Measurements from ENCODE around the gene MGAT5B. TPM values are rescaled to one million over a fixed set of nuclear protein-coding genes. Genes with fewer than 3 reads are reported as not detected.

MGAT5B gene
- total RNA-seq, 1 experiment from 2014 or later: 14.3 TPM

DNA sequence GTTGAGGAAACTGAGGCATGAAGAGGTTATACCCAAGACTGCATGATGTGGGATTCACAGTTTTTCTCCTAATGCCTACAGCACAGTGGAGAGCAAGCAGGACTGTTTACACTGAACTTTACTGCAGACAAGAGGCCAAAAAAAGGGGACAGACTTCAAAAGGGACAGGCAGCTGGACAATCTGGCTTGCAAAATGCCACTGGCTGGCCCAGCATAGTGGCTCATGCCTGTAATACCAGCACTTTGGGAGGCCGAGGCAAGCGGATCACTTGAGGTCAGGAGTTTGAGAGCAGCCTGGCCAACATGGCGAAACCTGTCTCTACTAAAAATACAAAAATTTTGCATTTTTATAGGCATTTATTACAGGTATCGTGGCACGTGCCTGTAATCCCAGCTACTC lies 2.0 kb upstream of the MGAT5B start:
- no TSS peak for BruUV-seq (replicated peaks)
- no peaks in the 10 kb centered on the region for H3K9me2 ChIP-seq (ENCODE audit: insufficient read depth)
- no peak overlapping the region for H3K4me3 ChIP-seq
- peaks cover 16% of the 10 kb centered on the region; the same call in 1 of the 2 replicates for H3F3A ChIP-seq (ENCODE audit: insufficient read depth, low read depth)
- no peak for DNase-seq
- no peak for TF ChIP-seq EZH2 (IDR thresholded peaks at IDR 0.05; ENCODE audit: low read depth)
- TF ChIP-seq, protein P1, sequence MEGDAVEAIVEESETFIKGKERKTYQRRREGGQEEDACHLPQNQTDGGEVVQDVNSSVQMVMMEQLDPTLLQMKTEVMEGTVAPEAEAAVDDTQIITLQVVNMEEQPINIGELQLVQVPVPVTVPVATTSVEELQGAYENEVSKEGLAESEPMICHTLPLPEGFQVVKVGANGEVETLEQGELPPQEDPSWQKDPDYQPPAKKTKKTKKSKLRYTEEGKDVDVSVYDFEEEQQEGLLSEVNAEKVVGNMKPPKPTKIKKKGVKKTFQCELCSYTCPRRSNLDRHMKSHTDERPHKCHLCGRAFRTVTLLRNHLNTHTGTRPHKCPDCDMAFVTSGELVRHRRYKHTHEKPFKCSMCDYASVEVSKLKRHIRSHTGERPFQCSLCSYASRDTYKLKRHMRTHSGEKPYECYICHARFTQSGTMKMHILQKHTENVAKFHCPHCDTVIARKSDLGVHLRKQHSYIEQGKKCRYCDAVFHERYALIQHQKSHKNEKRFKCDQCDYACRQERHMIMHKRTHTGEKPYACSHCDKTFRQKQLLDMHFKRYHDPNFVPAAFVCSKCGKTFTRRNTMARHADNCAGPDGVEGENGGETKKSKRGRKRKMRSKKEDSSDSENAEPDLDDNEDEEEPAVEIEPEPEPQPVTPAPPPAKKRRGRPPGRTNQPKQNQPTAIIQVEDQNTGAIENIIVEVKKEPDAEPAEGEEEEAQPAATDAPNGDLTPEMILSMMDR (conservative IDR thresholded peaks at IDR 0.05): no peak
- intact Hi-C loops (cut with micrococcal nuclease; ENCODE audit: unreplicated experiment): loop anchor here (2.0 to 5.0 kb wide), 2 partner anchors 49 to 381 kb away; no protein-coding TSS in a partner anchor
- H3K79me2 ChIP-seq (ENCODE audit: low read depth): no peaks in the 10 kb centered on the region
- no peak overlapping the region for H3K27ac ChIP-seq
- H2AFZ ChIP-seq: no peak overlapping the region
- peaks cover 24% of the 10 kb centered on the region for H3K4me1 ChIP-seq (replicated peaks; ENCODE audit: insufficient read depth)
- no peaks in the 10 kb centered on the region for H3K9me3 ChIP-seq (ENCODE audit: insufficient read depth, low read depth)
- no peaks in the 10 kb centered on the region for H3K36me3 ChIP-seq (ENCODE audit: low read depth)
- POLR2A ChIA-PET (ENCODE audit: unreplicated experiment): no interaction called here
- CTCF ChIA-PET: interaction anchor here (0.7 kb wide), 2 partner anchors 27 to 251 kb away, joined by 3 to 11 read pairs; no protein-coding TSS in a partner anchor
- no peak overlapping the region for H3K4me2 ChIP-seq
- H3K27me3 ChIP-seq (ENCODE audit: insufficient read depth, low read depth): no peaks in the 10 kb centered on the region
- no peaks in the 10 kb centered on the region for H4K20me1 ChIP-seq (ENCODE audit: insufficient read depth)

DNA sequence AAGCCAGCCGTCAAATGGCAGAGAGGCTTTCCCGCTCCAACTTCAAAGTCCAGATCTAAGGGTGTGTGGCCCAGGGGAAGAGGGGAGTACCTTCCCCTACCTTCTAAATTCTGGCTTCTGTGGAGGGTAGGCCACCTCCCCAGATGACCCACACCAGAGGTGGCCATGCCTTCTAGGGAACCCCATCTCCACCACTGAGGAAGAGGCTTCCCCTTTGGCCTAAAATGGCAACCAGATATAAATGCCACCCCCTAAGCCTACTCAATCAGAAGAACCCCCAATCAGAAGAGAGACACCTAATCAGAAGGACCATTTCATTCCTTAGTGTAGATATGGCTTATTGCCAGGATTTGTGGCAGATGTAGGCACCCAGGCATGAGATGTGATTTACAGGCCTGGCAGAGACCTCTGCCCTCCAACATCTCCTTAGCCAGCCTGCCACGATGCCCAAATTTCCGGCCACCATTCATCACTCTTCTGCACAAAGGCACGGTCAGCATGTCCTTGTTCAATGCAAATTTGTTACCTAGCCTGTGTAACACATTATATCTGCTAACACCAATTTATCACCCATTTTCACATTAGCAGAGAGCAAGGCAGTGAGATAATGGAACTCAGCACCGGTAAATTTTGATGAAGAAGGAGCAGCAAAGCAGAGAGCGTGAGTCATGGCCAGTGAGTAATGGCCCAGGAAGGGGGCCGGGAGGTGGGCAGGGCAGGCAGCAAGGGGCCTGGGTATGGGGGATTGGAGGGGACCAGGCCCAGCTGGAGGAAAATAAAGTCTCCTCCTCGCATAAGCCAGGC lies 1.2 kb upstream of the MGAT5B start:
- H3K4me1 ChIP-seq (replicated peaks; ENCODE audit: insufficient read depth): peaks cover 32% of the 10 kb centered on the region
- no peaks in the 10 kb centered on the region for H3K36me3 ChIP-seq (ENCODE audit: low read depth)
- H3K4me2 ChIP-seq: peak overlapping the region; percentile 59
- no peak overlapping the region for H3K27ac ChIP-seq
- no peak overlapping the region for H3K4me3 ChIP-seq
- intact Hi-C loops (cut with micrococcal nuclease; ENCODE audit: unreplicated experiment): loop anchor here (2.0 to 5.0 kb wide), 2 partner anchors 50 to 380 kb away; no protein-coding TSS in a partner anchor
- H2AFZ ChIP-seq: no peak overlapping the region
- no TSS peak for BruUV-seq (replicated peaks)
- no peaks in the 10 kb centered on the region for H4K20me1 ChIP-seq (ENCODE audit: insufficient read depth)
- H3K9me2 ChIP-seq (ENCODE audit: insufficient read depth): no peaks in the 10 kb centered on the region
- ChIA-PET CTCF (interaction anchor here (0.7 to 1.7 kb wide), 3 partner anchors 26 to 189 kb away, joined by 4 to 13 read pairs (median 11); no protein-coding TSS in a partner anchor), POLR2A (ENCODE audit: unreplicated experiment) (no interaction called here)
- no peaks in the 10 kb centered on the region for H3K27me3 ChIP-seq (ENCODE audit: insufficient read depth, low read depth)
- H3K9me3 ChIP-seq (ENCODE audit: insufficient read depth, low read depth): no peaks in the 10 kb centered on the region
- TF ChIP-seq, protein P1 (conservative IDR thresholded peaks at IDR 0.05): no peak
- no peak for TF ChIP-seq EZH2 (IDR thresholded peaks at IDR 0.05; ENCODE audit: low read depth)
- H3F3A ChIP-seq (ENCODE audit: insufficient read depth, low read depth): peaks cover 22% of the 10 kb centered on the region; the same call in 1 of the 2 replicates
- peak in 1 of 2 experiments; percentile 49 for DNase-seq
- no peaks in the 10 kb centered on the region for H3K79me2 ChIP-seq (ENCODE audit: low read depth)

DNA sequence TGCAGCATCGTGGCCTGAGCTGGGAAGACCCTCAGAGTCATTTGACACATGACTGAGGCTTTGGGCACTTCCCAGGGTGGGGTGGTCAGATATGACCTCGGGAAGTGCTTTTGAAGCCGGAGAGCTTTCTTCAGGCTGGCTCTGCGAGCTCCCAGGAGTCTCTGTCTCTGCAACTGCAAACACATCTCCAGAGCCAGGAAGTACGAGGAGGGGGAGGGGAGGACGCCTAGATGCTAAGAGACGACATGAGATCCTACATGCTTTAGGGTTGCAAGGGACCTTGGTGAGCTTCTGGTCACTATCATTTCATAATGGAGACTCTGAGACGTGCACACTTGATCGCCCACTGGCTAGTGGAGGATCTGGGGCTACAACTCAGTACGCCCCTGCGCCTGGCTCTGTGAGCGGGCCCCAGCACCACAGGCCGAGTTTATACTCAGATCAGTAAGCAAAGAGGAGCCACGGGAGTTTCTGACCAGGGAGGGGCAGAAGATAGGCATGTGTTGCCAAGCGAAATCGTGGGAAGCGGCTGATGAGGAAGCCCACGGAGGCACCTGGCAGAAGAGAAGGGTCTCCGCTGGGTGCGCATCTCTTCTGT lies 527 bp upstream of the MGAT5B start:
- Histone ChIP-seq H3K4me3 (no peak overlapping the region; the same call in 1 of the 2 replicates), H3K79me2 (ENCODE audit: low read depth) (no peaks in the 10 kb centered on the region), H3K9me2 (ENCODE audit: insufficient read depth) (no peaks in the 10 kb centered on the region), H3K4me1 (replicated peaks; ENCODE audit: insufficient read depth) (peaks cover 37% of the 10 kb centered on the region), H3K36me3 (ENCODE audit: low read depth) (no peaks in the 10 kb centered on the region), H3F3A (ENCODE audit: insufficient read depth, low read depth) (peaks cover 28% of the 10 kb centered on the region; the same call in 1 of the 2 replicates), H2AFZ (no peak overlapping the region), H3K9me3 (ENCODE audit: insufficient read depth, low read depth) (no peaks in the 10 kb centered on the region), H3K27me3 (ENCODE audit: insufficient read depth, low read depth) (no peaks in the 10 kb centered on the region), H3K4me2 (peak overlapping the region; percentile 59), H4K20me1 (ENCODE audit: insufficient read depth) (no peaks in the 10 kb centered on the region), H3K27ac (no peak overlapping the region)
- POLR2A ChIA-PET (ENCODE audit: unreplicated experiment): no interaction called here
- TF ChIP-seq EZH2 (IDR thresholded peaks at IDR 0.05; ENCODE audit: low read depth): no peak
- TF ChIP-seq, protein P1 (conservative IDR thresholded peaks at IDR 0.05): no peak
- CTCF ChIA-PET: interaction anchor here (0.6 to 1.7 kb wide), 5 partner anchors 55 to 221 kb away, joined by 3 to 13 read pairs (median 3); no protein-coding TSS in a partner anchor
- peak in 1 of 2 experiments; percentile 35 for DNase-seq
- no TSS peak for BruUV-seq (replicated peaks)
- intact Hi-C loops (cut with micrococcal nuclease; ENCODE audit: unreplicated experiment): loop anchor here (1.0 to 5.0 kb wide), 4 partner anchors 51 to 627 kb away; no protein-coding TSS in a partner anchor

Measured in PC-9 (cell line).